RWPE1 (cell line): ENCODE results near the gene SOX18.

Experiments
- CTCF ChIA-PET: fragments of 350-600 bp; sonication (Branson Sonifier 250); formaldehyde crosslinking; extraction: SDS; loops from one replicate; lab custom pipeline; 2021; lab: Yijun Ruan, JAX
- POLR2A ChIA-PET: fragments of 400-600 bp; formaldehyde crosslinking; extraction: SDS; loops from one replicate; lab custom pipeline; 2020; ENCODE audit warnings: antibody characterized with exemption; ENCODE audit not compliant: low non-redundant PET; lab: Yijun Ruan, JAX
- DNase-seq: peaks from one replicate; pipeline ENCODE4 v3.0.0; 2012; ENCODE audit warnings: low spot score
- H3K27ac ChIP-seq: fragments of 450-650 bp; 2 replicates; pipeline ENCODE4 v1.5.1; 2017
- TF ChIP-seq, protein P1 (sequence below): fragments of 450-650 bp; conservative IDR thresholded peaks from 2 replicates; pipeline ENCODE4 v1.5.1; 2017; ENCODE audit warnings: low read depth, mild to moderate bottlenecking

SOX18 gene

DNA sequence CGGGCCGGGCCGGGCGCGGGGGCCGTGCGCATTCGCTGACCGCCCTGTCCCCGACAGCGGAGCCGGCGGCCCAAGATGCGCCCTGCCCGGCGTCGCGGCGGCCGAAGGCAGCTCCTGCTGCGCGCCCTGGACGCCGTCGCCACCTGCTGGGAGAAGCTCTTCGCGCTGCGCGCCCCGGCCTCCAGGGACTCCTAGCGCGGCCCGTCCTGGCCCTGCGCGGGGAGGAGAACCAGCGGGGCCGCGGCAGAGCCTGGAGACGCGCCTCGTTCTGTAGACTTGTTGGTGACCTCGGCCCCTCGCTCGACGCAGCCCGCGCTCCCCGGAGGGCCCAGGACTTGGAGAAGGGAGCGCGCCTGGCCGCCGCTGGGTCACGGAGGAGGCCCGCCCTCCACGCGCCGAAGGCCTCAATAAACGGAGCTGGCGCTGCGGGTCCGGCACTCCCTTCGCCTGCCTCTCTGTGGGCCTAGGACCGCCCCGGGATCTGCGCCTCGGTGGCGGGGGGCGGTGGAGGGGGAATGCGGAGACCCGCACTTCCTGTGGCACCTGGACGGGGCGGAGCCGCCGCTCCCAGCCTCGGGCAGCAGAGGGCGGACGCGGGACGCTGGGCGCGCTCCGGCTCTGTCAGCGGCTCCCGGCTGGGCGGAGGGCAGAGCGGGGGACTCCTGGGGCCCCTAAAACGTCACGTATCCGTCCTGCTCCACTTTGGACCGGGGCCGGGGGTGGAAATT is 10.7 kb downstream of the SOX18 start:
- peak overlapping the region; percentile 58 for H3K27ac ChIP-seq
- ChIA-PET POLR2A (interaction anchor here (0.6 to 1.6 kb wide), 4 partner anchors 11 to 31 kb away, joined by 3 to 5 read pairs (median 3); partner anchors contain the start of gene TCEA2), CTCF (interaction anchor here (0.5 to 6.4 kb wide), 57 partner anchors 8 to 779 kb away, joined by 3 to 98 read pairs (median 5); partner anchors contain the start of genes OPRL1, PCMTD2, PPDPF and RGS19)
- peak; percentile 88 for DNase-seq
- TF ChIP-seq, protein P1, sequence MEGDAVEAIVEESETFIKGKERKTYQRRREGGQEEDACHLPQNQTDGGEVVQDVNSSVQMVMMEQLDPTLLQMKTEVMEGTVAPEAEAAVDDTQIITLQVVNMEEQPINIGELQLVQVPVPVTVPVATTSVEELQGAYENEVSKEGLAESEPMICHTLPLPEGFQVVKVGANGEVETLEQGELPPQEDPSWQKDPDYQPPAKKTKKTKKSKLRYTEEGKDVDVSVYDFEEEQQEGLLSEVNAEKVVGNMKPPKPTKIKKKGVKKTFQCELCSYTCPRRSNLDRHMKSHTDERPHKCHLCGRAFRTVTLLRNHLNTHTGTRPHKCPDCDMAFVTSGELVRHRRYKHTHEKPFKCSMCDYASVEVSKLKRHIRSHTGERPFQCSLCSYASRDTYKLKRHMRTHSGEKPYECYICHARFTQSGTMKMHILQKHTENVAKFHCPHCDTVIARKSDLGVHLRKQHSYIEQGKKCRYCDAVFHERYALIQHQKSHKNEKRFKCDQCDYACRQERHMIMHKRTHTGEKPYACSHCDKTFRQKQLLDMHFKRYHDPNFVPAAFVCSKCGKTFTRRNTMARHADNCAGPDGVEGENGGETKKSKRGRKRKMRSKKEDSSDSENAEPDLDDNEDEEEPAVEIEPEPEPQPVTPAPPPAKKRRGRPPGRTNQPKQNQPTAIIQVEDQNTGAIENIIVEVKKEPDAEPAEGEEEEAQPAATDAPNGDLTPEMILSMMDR, result peak; percentile 97

DNA sequence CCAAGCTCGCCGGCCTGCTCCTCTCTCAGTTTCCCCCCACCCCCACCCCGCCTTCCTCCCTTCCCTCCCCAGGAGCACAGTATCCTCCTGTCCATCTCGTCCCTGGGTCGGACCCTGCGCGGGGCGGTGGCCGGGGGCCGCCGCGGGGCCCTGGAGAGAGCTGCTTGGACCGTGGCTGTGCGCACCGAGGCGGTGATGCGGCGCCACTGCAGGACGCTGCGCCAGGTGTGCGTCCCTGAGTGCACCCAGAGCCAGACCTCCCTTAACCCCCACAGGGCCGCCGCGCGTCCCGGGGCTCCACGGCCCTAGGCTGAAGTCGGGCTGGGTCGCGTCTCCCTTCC is 11.2 kb downstream of the SOX18 start:
- TF ChIP-seq, protein P1, result no peak
- CTCF ChIA-PET, result interaction anchor here (0.5 to 6.4 kb wide), 44 partner anchors 8 to 778 kb away, joined by 3 to 98 read pairs (median 6); partner anchors contain the start of genes OPRL1, PCMTD2, RGS19 and SOX18
- POLR2A ChIA-PET, result interaction anchor here (0.7 to 1.6 kb wide), 2 partner anchors 25 to 29 kb away, joined by 3 to 5 read pairs; partner anchors contain the start of gene TCEA2
- H3K27ac ChIP-seq, result peak overlapping the region; percentile 58
- DNase-seq, result no peak

DNA sequence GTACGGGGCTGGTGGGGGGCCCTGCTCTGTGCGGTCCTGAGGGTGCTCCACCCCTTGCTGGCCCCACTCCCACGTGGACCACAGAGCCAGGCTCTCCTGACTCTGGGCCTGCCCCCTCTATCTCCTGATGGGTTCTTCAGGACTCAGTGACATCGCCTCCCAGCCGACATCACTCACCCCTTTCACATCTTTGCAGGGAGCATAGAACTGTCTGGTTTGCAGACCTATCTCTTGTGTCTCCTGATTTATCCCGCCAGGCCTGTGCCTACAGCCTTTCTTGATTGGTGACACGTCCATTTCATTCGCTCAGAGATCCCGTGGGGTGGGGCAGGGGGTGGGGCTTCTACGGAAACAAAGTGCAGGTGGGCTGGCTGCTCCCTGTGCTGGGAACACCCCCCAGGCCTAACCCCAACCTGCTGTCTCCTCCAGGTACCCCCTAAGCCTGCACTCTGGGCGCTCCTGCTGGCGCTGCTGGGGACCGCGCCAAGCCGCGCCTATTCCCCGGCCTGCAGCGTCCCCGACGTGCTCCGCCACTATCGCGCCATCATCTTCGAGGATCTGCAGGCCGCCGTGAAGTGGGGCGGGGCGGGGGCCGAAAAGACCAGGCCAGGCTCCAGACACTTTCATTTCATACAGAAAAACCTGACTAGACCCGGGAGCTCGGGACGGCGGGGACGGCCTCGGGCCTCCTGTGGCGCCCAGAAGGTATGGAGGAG is 11.8 kb downstream of the SOX18 start:
- POLR2A ChIA-PET, result interaction anchor here (0.7 to 1.0 kb wide), 2 partner anchors 25 to 29 kb away, joined by 3 to 4 read pairs; partner anchors contain the start of gene TCEA2
- H3K27ac ChIP-seq, result no peak overlapping the region
- TF ChIP-seq, protein P1, result no peak
- DNase-seq, result no peak
- CTCF ChIA-PET, result interaction anchor here (0.6 to 6.4 kb wide), 31 partner anchors 9 to 608 kb away, joined by 3 to 98 read pairs (median 6); partner anchors contain the start of genes OPRL1, RGS19 and TCEA2

DNA sequence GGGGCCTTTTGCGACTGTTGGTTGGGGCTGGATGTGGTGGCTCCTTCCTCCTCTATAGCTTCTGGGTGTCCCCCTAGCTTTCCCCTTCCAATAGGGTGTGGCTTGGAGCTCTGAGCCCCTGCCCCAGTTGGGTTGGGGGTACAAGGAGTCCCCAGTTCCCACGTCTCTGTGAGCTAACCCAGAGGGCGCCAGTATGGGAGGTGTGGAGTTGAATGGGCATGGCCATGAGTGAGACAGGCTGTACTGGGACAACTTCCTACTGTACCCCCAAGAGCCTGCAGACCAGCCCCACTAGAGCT is 12.3 kb downstream of the SOX18 start:
- H3K27ac ChIP-seq, result no peak overlapping the region
- ChIA-PET POLR2A (interaction anchor here (1.0 kb wide), 1 partner anchor 26 kb away, joined by 4 read pairs; the partner anchor contains the start of gene TCEA2), CTCF (interaction anchor here (0.7 to 6.4 kb wide), 8 partner anchors 8 to 607 kb away, joined by 3 to 98 read pairs (median 8); partner anchors contain the start of gene TCEA2)
- TF ChIP-seq, protein P1, result no peak
- DNase-seq, result no peak

DNA sequence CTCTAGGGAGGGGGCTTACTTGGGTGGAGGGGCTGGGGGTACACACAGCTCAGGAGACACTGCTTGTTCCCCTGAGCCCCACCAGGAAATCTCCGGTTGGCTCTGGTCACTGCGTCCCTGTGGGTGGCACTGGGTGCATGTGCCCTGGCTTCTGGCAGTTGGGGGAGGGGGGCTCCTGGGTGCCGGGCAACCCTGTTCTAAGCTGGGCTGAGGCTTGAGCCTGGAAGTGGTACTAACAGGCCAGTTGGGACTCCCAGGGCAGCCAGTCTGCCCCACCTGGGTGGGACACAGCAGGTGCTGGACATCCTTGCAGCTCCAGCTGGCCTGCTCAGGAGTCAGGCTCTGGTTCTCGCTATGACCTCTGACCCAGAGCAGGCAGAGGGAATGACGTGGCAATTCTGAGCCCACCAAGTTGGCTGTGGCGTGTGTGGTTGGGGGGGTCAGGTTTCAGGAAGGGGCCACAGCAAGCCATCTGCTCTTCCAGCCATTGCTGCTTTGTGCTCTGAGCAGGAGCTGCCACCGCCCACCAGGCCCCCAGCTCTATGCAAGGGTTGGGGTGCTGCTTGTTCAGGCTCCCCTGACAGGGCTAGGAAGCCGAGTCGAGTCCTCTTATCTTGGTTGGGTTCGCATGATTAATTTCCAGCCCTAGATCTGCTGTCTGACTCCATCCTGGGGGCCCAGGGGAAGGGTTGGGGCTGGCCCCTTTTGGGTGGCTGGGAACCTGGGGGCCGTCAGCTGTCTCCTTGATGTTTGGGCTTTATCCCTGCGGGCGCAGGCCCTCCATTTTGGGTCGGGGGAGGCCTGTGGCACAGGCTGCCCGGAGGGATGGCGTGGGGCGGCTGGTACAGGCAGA is 12.9 kb downstream of the SOX18 start:
- H3K27ac ChIP-seq, result no peak overlapping the region
- ChIA-PET CTCF (interaction anchor here (0.7 to 6.4 kb wide), 7 partner anchors 8 to 607 kb away, joined by 3 to 98 read pairs (median 4); partner anchors contain the start of gene TCEA2), POLR2A (interaction anchor here (1.0 kb wide), 1 partner anchor 26 kb away, joined by 4 read pairs; the partner anchor contains the start of gene TCEA2)
- no peak for DNase-seq
- TF ChIP-seq, protein P1, result no peak
